Ascending aorta (tissue), 2 donors: Measurements from ENCODE around the gene MACF1. TPM values are rescaled to one million over a fixed set of nuclear protein-coding genes. Genes with fewer than 3 reads are reported as not detected.

ENCODE experiments used
- DNase-seq, 2 donors: peaks; one replicate each; pipeline ENCODE4 v3.0.0-alpha.2; 2019; ENCODE audit warnings: low spot score in 2 of 2
- H3K27ac ChIP-seq, 2 donors: fragments of 200-600 bp; sonication (generic); one replicate each; pipeline ENCODE4 v1.5.1; 2016 to 2017; ENCODE audit warnings: mild to moderate bottlenecking in 1 of 2
- H3K27me3 ChIP-seq: fragments of 200-600 bp; sonication (generic); one replicate; pipeline ENCODE4 v1.5.1; 2017
- H3K36me3 ChIP-seq, 2 donors: fragments of 200-600 bp; sonication (generic); one replicate each; pipeline ENCODE4 v1.5.1; 2016
- H3K4me1 ChIP-seq, 2 donors: fragments of 200-600 bp; sonication (generic); one replicate each; pipeline ENCODE4 v1.5.1; 2016 to 2017; ENCODE audit warnings: mild to moderate bottlenecking in 1 of 2
- H3K4me3 ChIP-seq, 2 donors: fragments of 200-600 bp; sonication (generic); one replicate each; pipeline ENCODE4 v1.5.1; 2016 to 2017; ENCODE audit warnings: mild to moderate bottlenecking in 1 of 2
- H3K9me3 ChIP-seq, 2 donors: fragments of 200-600 bp; sonication (generic); one replicate each; pipeline ENCODE4 v1.5.1; 2016
- intact Hi-C: fragments of 100-400 bp; cut with DNase I; formaldehyde crosslinking; loops from one replicate; pipeline ENCODE4 v1.15.1; 2023
- total RNA-seq: library from RNA; depleted of rRNA; stranded (reverse); fragments of >200 nt; gene quantifications from one replicate; pipeline ENCODE4 v1.1.0, GENCODE V29; 2016
- TF ChIP-seq, protein P1 (sequence below), 3 experiments: fragments of 200-600 bp in 2 of 3; fragments of 450-650 bp in 1 of 3; sonication (generic) in 2 of 3; IDR thresholded peaks; one replicate each; pipeline ENCODE4 v1.5.1; 2016 to 2019; ENCODE audit warnings: antibody characterized with exemption in 3 of 3, mild to moderate bottlenecking in 1 of 3, moderate library complexity in 1 of 3

MACF1 gene
- total RNA-seq, 1 donor from 2014 or later = 279 TPM

DNA sequence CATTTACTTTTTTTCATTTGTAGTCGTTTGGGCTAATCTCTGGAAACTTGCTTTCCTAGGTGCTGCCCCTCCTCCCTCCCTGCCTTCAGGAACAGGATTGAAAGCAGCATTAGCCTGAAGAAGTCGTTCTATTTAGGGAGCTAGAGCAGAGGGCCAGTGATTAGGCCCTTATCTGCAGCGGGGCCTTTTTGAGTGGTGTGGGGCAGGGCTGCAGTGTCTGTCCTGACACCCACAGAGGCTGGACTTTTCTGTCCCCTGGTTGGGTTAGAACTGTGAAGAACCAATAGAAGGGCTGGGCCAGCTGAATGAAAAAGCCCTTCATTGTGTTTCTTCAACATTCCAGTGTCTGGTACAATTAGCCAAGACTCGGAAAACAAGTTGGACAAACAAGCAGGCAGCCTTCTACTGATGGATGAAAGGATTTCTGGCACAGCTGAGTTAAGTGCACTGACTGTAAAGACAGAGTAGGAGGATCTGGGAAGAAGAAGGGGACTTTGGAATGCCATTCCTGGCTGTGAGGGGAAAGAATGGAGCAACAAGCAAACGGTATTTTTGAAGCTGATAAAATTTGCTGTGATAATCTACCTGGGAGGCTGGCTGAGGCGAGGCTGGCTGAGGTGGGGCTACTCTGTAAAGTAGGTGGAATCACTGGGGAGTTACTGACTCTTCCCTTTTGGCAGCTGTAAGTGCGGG lies 9.7 kb downstream of the MACF1 start:
- Histone ChIP-seq H3K27ac (peak overlapping the region; percentile 77 to 81), H3K36me3 (no peaks in the 10 kb centered on the region), H3K4me1 (peaks cover 14 to 61% of the 10 kb centered on the region in 2 donors), H3K4me3 (peak overlapping the region in 1 of 2 donors; percentile 11), H3K9me3 (no peaks in the 10 kb centered on the region), H3K27me3 (no peaks in the 10 kb centered on the region)
- TF ChIP-seq, protein P1, sequence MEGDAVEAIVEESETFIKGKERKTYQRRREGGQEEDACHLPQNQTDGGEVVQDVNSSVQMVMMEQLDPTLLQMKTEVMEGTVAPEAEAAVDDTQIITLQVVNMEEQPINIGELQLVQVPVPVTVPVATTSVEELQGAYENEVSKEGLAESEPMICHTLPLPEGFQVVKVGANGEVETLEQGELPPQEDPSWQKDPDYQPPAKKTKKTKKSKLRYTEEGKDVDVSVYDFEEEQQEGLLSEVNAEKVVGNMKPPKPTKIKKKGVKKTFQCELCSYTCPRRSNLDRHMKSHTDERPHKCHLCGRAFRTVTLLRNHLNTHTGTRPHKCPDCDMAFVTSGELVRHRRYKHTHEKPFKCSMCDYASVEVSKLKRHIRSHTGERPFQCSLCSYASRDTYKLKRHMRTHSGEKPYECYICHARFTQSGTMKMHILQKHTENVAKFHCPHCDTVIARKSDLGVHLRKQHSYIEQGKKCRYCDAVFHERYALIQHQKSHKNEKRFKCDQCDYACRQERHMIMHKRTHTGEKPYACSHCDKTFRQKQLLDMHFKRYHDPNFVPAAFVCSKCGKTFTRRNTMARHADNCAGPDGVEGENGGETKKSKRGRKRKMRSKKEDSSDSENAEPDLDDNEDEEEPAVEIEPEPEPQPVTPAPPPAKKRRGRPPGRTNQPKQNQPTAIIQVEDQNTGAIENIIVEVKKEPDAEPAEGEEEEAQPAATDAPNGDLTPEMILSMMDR (IDR thresholded peaks at IDR 0.05) = no peak
- intact Hi-C loops = no loop called here
- DNase-seq = no peak

DNA sequence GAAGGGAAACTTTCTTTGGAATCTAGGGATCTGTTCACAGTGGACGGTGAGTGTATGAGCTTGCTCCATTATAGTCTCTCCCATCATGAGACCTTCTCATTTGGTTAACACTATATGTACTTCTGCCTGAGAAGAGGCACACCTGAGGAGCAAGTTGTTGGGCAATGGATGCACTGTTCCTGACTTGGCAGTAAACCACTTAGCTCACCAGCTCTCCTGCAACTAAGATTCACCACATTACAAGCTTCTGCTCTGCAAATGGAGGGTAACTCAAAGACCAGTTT lies 10.2 kb downstream of the MACF1 start:
- Histone ChIP-seq H3K27ac (peak overlapping the region; percentile 77 to 81), H3K36me3 (no peaks in the 10 kb centered on the region), H3K4me3 (peak overlapping the region in 1 of 2 donors; percentile 34), H3K9me3 (no peaks in the 10 kb centered on the region), H3K27me3 (no peaks in the 10 kb centered on the region), H3K4me1 (peaks cover 14 to 61% of the 10 kb centered on the region in 2 donors)
- intact Hi-C loops = no loop called here
- TF ChIP-seq, protein P1 (IDR thresholded peaks at IDR 0.05) = no peak
- DNase-seq = no peak

DNA sequence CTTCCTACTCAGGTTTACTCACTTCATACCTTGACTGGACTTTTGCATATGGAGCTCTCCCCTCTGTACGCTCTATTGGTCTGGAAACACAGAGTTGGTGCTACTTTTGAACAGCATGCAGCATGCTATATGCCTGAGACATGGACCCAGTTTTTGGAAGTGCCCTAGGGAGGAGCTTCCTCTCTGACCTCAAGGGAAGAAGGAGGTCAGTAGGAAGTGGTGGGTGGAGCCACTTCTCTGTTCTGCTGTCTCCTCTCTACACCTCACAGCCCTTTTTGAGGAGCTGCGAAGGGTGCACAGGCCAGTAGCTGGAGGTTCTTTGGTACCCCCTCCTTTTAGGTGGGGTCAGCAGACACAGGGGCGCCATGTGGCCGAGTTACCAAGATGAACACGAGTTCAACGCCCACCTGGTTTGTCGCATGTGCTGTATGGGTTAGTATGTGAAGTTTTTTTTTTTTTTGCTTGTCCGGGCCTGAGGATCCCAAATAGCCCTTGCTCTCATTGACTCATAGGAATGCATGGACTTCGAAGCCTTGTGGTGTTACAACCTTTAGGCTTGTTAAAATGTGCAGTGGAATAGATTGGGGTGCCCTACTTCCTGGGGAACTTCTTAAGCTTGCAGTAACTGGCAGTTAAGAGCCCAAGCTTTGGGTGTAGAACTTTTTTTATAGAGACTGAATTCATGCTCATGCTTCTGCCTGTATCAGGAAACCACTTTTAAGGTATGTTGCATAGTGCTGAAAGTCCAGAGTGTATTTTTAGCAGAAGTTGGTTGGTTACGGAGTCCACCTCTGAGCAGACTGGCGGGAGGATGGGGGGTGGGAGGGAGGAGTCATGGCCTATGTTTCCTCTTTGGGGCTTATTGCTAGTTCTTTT lies 10.7 kb downstream of the MACF1 start:
- TF ChIP-seq, protein P1 (IDR thresholded peaks at IDR 0.05) = no peak
- peaks cover 14 to 61% of the 10 kb centered on the region in 2 donors for H3K4me1 ChIP-seq
- intact Hi-C loops = no loop called here

DNA sequence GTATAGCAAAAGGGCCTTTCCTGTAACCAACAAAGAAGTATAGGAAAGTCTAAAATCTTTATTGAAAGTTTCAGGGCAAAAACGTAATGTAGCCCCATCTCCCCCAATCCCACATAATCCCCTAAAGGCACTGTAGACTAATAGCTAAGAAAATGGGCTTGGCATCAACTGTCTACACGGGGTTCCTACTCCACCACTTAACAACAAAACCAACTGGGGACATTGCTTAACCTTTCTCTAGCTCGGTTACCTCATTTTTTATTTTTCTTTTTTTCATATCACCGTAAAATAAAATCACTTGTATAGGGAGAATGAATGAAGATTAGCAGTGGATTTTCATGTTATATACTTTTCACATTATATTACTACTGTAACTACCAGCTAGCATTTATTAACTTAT lies 12.3 kb downstream of the MACF1 start:
- H3K27me3 ChIP-seq = no peaks in the 10 kb centered on the region
- H3K9me3 ChIP-seq = no peaks in the 10 kb centered on the region
- H3K27ac ChIP-seq = peak overlapping the region; percentile 77 to 81
- intact Hi-C loops = no loop called here
- DNase-seq = no peak
- H3K4me3 ChIP-seq = no peak overlapping the region
- H3K36me3 ChIP-seq = no peaks in the 10 kb centered on the region
- peaks cover 14 to 62% of the 10 kb centered on the region in 2 donors for H3K4me1 ChIP-seq
- TF ChIP-seq, protein P1 (IDR thresholded peaks at IDR 0.05) = no peak

More for the DNA sequence above, 10.7 kb downstream of the MACF1 start:
- no peaks in the 10 kb centered on the region for H3K36me3 ChIP-seq
- H3K27ac ChIP-seq = peak overlapping the region; percentile 77 to 81
- H3K9me3 ChIP-seq = no peaks in the 10 kb centered on the region
- H3K27me3 ChIP-seq = no peaks in the 10 kb centered on the region
- H3K4me3 ChIP-seq = peak overlapping the region in 1 of 2 donors; percentile 34
- DNase-seq = no peak

DNA sequence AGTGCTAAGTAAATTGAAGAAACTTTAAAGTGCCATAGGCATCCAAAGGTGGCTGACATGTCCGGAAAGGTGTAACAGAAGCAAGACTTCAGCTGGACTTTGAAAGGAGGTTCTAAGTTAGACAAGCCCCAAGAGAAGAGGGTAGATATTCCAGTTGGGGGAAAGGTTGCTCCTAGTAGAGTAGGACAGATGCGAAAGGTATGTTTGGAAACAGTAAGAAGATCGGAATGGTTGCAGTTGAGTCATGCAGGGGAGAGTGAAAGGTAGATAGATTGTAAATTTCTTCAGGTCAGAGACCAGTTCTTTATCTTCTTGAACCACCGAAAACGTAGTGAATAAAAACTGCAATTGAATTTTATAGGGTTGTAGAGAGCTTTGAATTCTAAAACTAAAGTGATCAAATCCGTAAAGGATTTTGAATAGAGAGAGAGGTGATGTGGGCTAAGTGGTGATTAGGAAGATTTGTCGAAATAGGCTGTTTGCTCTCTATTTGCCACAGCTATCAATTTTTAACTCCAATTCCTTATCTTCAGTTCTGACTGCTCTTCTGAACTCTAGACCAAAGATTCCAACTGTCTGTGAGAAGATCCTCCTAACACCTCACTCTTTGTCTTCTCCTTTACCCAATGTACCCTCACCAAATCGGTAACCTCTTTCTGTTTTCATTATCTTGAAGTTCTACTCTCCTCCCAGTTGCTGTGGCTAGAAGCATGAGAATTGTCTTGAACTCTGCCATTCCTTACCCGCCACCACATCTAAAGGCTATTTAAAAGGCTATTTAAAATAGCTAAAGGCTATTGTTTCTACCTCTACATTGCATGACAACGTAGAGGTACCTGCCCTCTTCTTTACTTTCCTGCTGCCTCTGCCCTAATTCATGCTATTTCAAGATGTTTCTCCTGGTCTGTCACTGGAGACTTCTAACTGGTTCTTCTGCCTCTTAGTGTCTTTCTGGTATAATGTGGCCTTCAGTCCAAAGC lies 16.7 kb downstream of the MACF1 start:
- Histone ChIP-seq H3K4me3 (no peak overlapping the region), H3K27ac (no peak overlapping the region), H3K9me3 (no peaks in the 10 kb centered on the region), H3K4me1 (peaks cover 3 to 36% of the 10 kb centered on the region in 2 donors), H3K36me3 (no peaks in the 10 kb centered on the region), H3K27me3 (no peaks in the 10 kb centered on the region)
- DNase-seq = no peak
- TF ChIP-seq, protein P1 (IDR thresholded peaks at IDR 0.05) = no peak
- intact Hi-C loops = no loop called here
